ENCODE data around the gene MEGF11.

The MEGF11 gene

GRCh38 chr15:66196602-66197001 is 56.9 kb downstream of the MEGF11 start:
- no peak overlapping the region for H2BK5ac ChIP-seq (ENCODE audit: low read length)
- H2BK120ac ChIP-seq (ENCODE audit: low read depth, low read length): no peak overlapping the region
- no peak overlapping the region for H4K8ac ChIP-seq (ENCODE audit: low read depth, low read length)
- H3K4me3 ChIP-seq (ENCODE audit: low read length): no peak overlapping the region
- no peak overlapping the region for H3K18ac ChIP-seq (ENCODE audit: low read length)
- H2BK15ac ChIP-seq (replicated peaks; ENCODE audit: low read depth): no peak overlapping the region
- no peak overlapping the region for H3K4ac ChIP-seq (ENCODE audit: low read depth, low read length)
- H3K36me3 ChIP-seq (ENCODE audit: control insufficient read depth, insufficient read depth, low read length): no peaks in the 10 kb centered on the region
- no peak overlapping the region for H2AK5ac ChIP-seq (ENCODE audit: low read length)
- no peak overlapping the region for H3K23ac ChIP-seq (ENCODE audit: low read length)
- no peaks in the 10 kb centered on the region for H3K79me1 ChIP-seq (ENCODE audit: low read length)
- no CpG with 5 or more reads among the region's 2 CpGs for WGBS (ENCODE audit: extremely low coverage, insufficient coverage, low lambda C conversion rate)
- H3K27ac ChIP-seq (ENCODE audit: low read depth, low read length): no peak overlapping the region
- no peak overlapping the region for H4K5ac ChIP-seq (ENCODE audit: low read length)
- H3K9ac ChIP-seq (ENCODE audit: low read length): no peak overlapping the region
- no peaks in the 10 kb centered on the region for H3K4me1 ChIP-seq (ENCODE audit: control insufficient read depth, low read depth, low read length)
- H3K4me2 ChIP-seq (ENCODE audit: low read length): no peak overlapping the region
- H3K56ac ChIP-seq (ENCODE audit: low read length): no peak overlapping the region
- DNase-seq: peak; percentile 39
- no peaks in the 10 kb centered on the region for H3K27me3 ChIP-seq (ENCODE audit: insufficient read depth, low read length, poor library complexity)
- H3K79me2 ChIP-seq (ENCODE audit: control insufficient read depth, insufficient read depth, low read length): no peaks in the 10 kb centered on the region

- no peaks in the 10 kb centered on the region for H3K36me3 ChIP-seq (ENCODE audit: control insufficient read depth, insufficient read depth, low read length)
- H3K27ac ChIP-seq (ENCODE audit: low read depth, low read length): no peak overlapping the region
These were observed 57.8 kb downstream of the MEGF11 start for GRCh38 chr15:66195621-66196230.

GRCh38 chr15:66193066-66193465 is 60.5 kb downstream of the MEGF11 start:
- Histone ChIP-seq H4K5ac (ENCODE audit: low read length) (no peak overlapping the region), H3K4me1 (ENCODE audit: control insufficient read depth, low read depth, low read length) (no peaks in the 10 kb centered on the region), H3K9ac (ENCODE audit: low read length) (no peak overlapping the region), H3K4me3 (ENCODE audit: low read length) (no peak overlapping the region), H3K27ac (ENCODE audit: low read depth, low read length) (no peak overlapping the region), H2BK15ac (replicated peaks; ENCODE audit: low read depth) (no peak overlapping the region), H2AK5ac (ENCODE audit: low read length) (no peak overlapping the region), H2BK120ac (ENCODE audit: low read depth, low read length) (no peak overlapping the region), H3K56ac (ENCODE audit: low read length) (no peak overlapping the region), H3K36me3 (ENCODE audit: control insufficient read depth, insufficient read depth, low read length) (no peaks in the 10 kb centered on the region), H3K79me2 (ENCODE audit: control insufficient read depth, insufficient read depth, low read length) (no peaks in the 10 kb centered on the region), H3K4ac (ENCODE audit: low read depth, low read length) (no peak overlapping the region), H3K27me3 (ENCODE audit: insufficient read depth, low read length, poor library complexity) (no peaks in the 10 kb centered on the region), H3K79me1 (ENCODE audit: low read length) (no peaks in the 10 kb centered on the region), H3K18ac (ENCODE audit: low read length) (no peak overlapping the region), H3K4me2 (ENCODE audit: low read length) (no peak overlapping the region), H2BK5ac (ENCODE audit: low read length) (no peak overlapping the region), H3K23ac (ENCODE audit: low read length) (no peak overlapping the region), H4K8ac (ENCODE audit: low read depth, low read length) (no peak overlapping the region)
- no CpG with 5 or more reads among the region's 3 CpGs for WGBS (ENCODE audit: extremely low coverage, insufficient coverage, low lambda C conversion rate)
- DNase-seq: no peak

More at GRCh38 chr15:66195621-66196230, 57.8 kb downstream of the MEGF11 start:
- Histone ChIP-seq H3K4me3 (ENCODE audit: low read length) (no peak overlapping the region), H3K4me1 (ENCODE audit: control insufficient read depth, low read depth, low read length) (no peaks in the 10 kb centered on the region), H3K4ac (ENCODE audit: low read depth, low read length) (no peak overlapping the region), H3K9ac (ENCODE audit: low read length) (no peak overlapping the region), H4K5ac (ENCODE audit: low read length) (no peak overlapping the region), H3K79me2 (ENCODE audit: control insufficient read depth, insufficient read depth, low read length) (no peaks in the 10 kb centered on the region), H3K56ac (ENCODE audit: low read length) (no peak overlapping the region), H4K8ac (ENCODE audit: low read depth, low read length) (no peak overlapping the region), H3K27me3 (ENCODE audit: insufficient read depth, low read length, poor library complexity) (no peaks in the 10 kb centered on the region), H3K79me1 (ENCODE audit: low read length) (no peaks in the 10 kb centered on the region), H3K23ac (ENCODE audit: low read length) (no peak overlapping the region), H2BK5ac (ENCODE audit: low read length) (no peak overlapping the region), H3K18ac (ENCODE audit: low read length) (no peak overlapping the region), H3K4me2 (ENCODE audit: low read length) (no peak overlapping the region), H2BK120ac (ENCODE audit: low read depth, low read length) (no peak overlapping the region), H2BK15ac (replicated peaks; ENCODE audit: low read depth) (no peak overlapping the region), H2AK5ac (ENCODE audit: low read length) (no peak overlapping the region)
- DNase-seq: peak; percentile 34
- no CpG with 5 or more reads among the region's 10 CpGs for WGBS (ENCODE audit: extremely low coverage, insufficient coverage, low lambda C conversion rate)

GRCh38 chr15:66190746-66191145 is 62.8 kb downstream of the MEGF11 start:
- Histone ChIP-seq H4K5ac (ENCODE audit: low read length) (no peak overlapping the region), H3K56ac (ENCODE audit: low read length) (no peak overlapping the region), H3K23ac (ENCODE audit: low read length) (no peak overlapping the region), H3K9ac (ENCODE audit: low read length) (no peak overlapping the region), H3K4ac (ENCODE audit: low read depth, low read length) (no peak overlapping the region), H2AK5ac (ENCODE audit: low read length) (no peak overlapping the region), H3K4me2 (ENCODE audit: low read length) (no peak overlapping the region), H3K4me1 (ENCODE audit: control insufficient read depth, low read depth, low read length) (no peaks in the 10 kb centered on the region), H3K79me1 (ENCODE audit: low read length) (no peaks in the 10 kb centered on the region), H3K36me3 (ENCODE audit: control insufficient read depth, insufficient read depth, low read length) (no peaks in the 10 kb centered on the region), H2BK15ac (replicated peaks; ENCODE audit: low read depth) (no peak overlapping the region), H3K27ac (ENCODE audit: low read depth, low read length) (no peak overlapping the region), H2BK5ac (ENCODE audit: low read length) (no peak overlapping the region), H3K79me2 (ENCODE audit: control insufficient read depth, insufficient read depth, low read length) (no peaks in the 10 kb centered on the region), H3K27me3 (ENCODE audit: insufficient read depth, low read length, poor library complexity) (no peaks in the 10 kb centered on the region), H4K8ac (ENCODE audit: low read depth, low read length) (no peak overlapping the region), H3K18ac (ENCODE audit: low read length) (no peak overlapping the region), H3K4me3 (ENCODE audit: low read length) (no peak overlapping the region), H2BK120ac (ENCODE audit: low read depth, low read length) (no peak overlapping the region)
- WGBS (ENCODE audit: extremely low coverage, insufficient coverage, low lambda C conversion rate): no CpG with 5 or more reads among the region's 5 CpGs
- no peak for DNase-seq

- H2BK5ac ChIP-seq (ENCODE audit: low read length): no peak overlapping the region
- no peak overlapping the region for H2BK15ac ChIP-seq (replicated peaks; ENCODE audit: low read depth)
- no peak overlapping the region for H3K23ac ChIP-seq (ENCODE audit: low read length)
- no peak overlapping the region for H4K5ac ChIP-seq (ENCODE audit: low read length)
- no peaks in the 10 kb centered on the region for H3K4me1 ChIP-seq (ENCODE audit: control insufficient read depth, low read depth, low read length)
- no peak overlapping the region for H3K18ac ChIP-seq (ENCODE audit: low read length)
- H3K4me2 ChIP-seq (ENCODE audit: low read length): no peak overlapping the region
- H3K36me3 ChIP-seq (ENCODE audit: control insufficient read depth, insufficient read depth, low read length): no peaks in the 10 kb centered on the region
- no peak overlapping the region for H3K27ac ChIP-seq (ENCODE audit: low read depth, low read length)
- no peak overlapping the region for H4K8ac ChIP-seq (ENCODE audit: low read depth, low read length)
- H2BK120ac ChIP-seq (ENCODE audit: low read depth, low read length): no peak overlapping the region
- H3K4ac ChIP-seq (ENCODE audit: low read depth, low read length): no peak overlapping the region
- no peak overlapping the region for H3K56ac ChIP-seq (ENCODE audit: low read length)
- H3K9ac ChIP-seq (ENCODE audit: low read length): no peak overlapping the region
- WGBS (ENCODE audit: extremely low coverage, insufficient coverage, low lambda C conversion rate): no CpG with 5 or more reads among the region's 6 CpGs
- H3K27me3 ChIP-seq (ENCODE audit: insufficient read depth, low read length, poor library complexity): no peaks in the 10 kb centered on the region
- no peaks in the 10 kb centered on the region for H3K79me2 ChIP-seq (ENCODE audit: control insufficient read depth, insufficient read depth, low read length)
- DNase-seq: no peak
- H3K79me1 ChIP-seq (ENCODE audit: low read length): no peaks in the 10 kb centered on the region
- no peak overlapping the region for H2AK5ac ChIP-seq (ENCODE audit: low read length)
- no peak overlapping the region for H3K4me3 ChIP-seq (ENCODE audit: low read length)
These were observed 64.3 kb downstream of the MEGF11 start for GRCh38 chr15:66189291-66189690.

- Histone ChIP-seq H3K56ac (ENCODE audit: low read length) (no peak overlapping the region), H4K8ac (ENCODE audit: low read depth, low read length) (no peak overlapping the region), H3K23ac (ENCODE audit: low read length) (no peak overlapping the region), H3K79me2 (ENCODE audit: control insufficient read depth, insufficient read depth, low read length) (no peaks in the 10 kb centered on the region), H2AK5ac (ENCODE audit: low read length) (no peak overlapping the region), H3K4ac (ENCODE audit: low read depth, low read length) (no peak overlapping the region), H3K4me2 (ENCODE audit: low read length) (no peak overlapping the region), H3K27ac (ENCODE audit: low read depth, low read length) (no peak overlapping the region), H2BK120ac (ENCODE audit: low read depth, low read length) (no peak overlapping the region), H3K79me1 (ENCODE audit: low read length) (no peaks in the 10 kb centered on the region), H3K4me1 (ENCODE audit: control insufficient read depth, low read depth, low read length) (no peaks in the 10 kb centered on the region), H3K4me3 (ENCODE audit: low read length) (no peak overlapping the region), H2BK15ac (replicated peaks; ENCODE audit: low read depth) (no peak overlapping the region), H2BK5ac (ENCODE audit: low read length) (no peak overlapping the region), H3K18ac (ENCODE audit: low read length) (no peak overlapping the region), H3K9ac (ENCODE audit: low read length) (no peak overlapping the region), H3K27me3 (ENCODE audit: insufficient read depth, low read length, poor library complexity) (no peaks in the 10 kb centered on the region), H3K36me3 (ENCODE audit: control insufficient read depth, insufficient read depth, low read length) (no peaks in the 10 kb centered on the region), H4K5ac (ENCODE audit: low read length) (no peak overlapping the region)
- WGBS (ENCODE audit: extremely low coverage, insufficient coverage, low lambda C conversion rate): no CpG with 5 or more reads among the region's 4 CpGs
- DNase-seq: no peak
These were observed 65.1 kb downstream of the MEGF11 start for GRCh38 chr15:66188464-66188863.
